Activated CD4-positive, alpha-beta T cell treated with anti-CD3 and anti-CD28 coated beads, Interleukin-2, Interleukin-6, amounts not matched to agents 100 ng/mL and 50 ng/mL, durations not matched to agents 16 hours and 8 hours (primary cell): ENCODE measurements around the gene GATA6.
A peak's percentile ranks its signal among the peaks of the same experiment; 100 is the strongest.

Experiments used
- DNase-seq: peaks from one replicate; pipeline ENCODE4 v3.0.0-alpha.2; 2020

The GATA6 gene

DNA sequence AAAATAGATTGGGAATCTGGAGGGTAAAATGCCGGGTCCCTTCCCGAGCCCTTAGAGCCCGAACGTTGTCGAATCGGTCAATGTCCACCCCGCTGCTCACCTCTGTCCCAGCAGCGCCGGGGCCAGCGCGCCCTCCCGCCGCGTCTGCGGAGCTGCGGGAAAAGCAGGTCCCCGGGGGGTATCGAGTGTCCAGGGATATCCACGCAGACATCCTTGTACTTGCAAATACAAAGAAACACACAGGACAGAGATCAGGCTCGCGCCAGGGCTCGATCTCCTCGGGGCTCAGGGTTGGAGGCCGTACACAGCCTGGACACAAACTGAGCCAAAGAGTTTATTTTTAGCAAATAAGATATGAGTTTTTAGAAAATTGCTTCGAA is 2.3 kb upstream of the GATA6 start:
- DNase-seq = no peak

DNA sequence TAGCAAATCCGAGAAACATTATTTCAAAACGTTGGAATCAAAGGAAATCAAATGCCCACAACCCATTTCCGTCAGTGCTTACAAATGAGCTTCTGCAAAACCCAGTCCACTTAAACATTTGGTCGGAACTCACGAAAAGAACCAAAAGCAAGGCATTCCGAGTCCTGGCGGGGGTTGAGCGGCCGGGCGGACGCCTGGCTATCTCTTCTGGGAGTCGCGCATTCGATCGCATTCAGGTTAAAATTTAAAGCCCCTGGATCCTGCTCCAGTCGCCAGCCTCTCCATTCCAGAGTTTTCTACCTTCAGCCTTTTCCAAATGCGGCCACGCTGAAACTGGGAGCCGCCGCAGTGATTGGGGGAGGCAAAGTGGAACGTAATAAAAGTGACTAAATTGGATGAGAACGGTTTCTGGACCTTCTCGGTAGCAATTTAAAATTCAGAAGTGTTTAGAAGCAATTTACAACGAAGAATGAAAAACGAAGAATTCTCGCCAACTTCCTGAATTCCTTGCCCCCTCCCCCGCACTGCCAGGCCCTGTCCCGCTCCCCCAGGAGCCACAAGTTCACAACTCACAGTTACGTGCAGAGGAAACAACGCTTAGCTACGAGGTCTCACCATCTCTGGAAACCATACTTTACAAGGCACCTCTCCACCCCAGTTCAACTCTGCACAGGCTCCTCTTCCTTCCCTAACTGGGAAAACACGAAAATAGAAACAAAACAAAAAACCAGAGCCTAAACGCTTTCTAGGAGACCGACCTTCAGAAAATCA is 1.7 kb upstream of the GATA6 start:
- no peak for DNase-seq

DNA sequence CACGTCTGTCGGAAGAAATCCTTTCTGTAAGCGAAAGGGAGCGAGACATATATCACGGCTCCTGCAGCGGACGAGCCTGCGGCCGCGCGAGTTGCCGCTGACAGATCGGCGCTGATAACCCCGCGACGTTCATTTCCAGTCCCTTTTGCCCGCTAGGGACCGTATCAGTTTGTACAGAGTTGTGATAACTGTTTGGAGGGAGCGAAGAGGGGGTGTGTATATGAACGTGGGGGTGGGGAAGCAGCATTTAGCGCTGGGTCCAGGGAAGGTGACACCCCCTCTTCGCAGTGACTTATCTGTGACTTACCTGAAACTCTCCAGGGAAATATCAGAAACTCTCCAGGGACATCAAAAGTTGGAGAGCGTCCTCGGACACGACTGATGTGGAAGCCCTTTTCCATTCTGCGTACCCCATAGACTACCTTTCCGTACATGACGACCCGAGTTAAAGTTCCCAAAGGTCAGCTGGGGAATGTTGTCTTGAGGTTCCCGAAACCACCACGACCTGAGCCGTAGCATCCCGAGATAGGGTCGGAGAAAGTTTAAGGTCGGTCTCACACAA is 948 bp upstream of the GATA6 start:
- DNase-seq = peak; percentile 16

DNA sequence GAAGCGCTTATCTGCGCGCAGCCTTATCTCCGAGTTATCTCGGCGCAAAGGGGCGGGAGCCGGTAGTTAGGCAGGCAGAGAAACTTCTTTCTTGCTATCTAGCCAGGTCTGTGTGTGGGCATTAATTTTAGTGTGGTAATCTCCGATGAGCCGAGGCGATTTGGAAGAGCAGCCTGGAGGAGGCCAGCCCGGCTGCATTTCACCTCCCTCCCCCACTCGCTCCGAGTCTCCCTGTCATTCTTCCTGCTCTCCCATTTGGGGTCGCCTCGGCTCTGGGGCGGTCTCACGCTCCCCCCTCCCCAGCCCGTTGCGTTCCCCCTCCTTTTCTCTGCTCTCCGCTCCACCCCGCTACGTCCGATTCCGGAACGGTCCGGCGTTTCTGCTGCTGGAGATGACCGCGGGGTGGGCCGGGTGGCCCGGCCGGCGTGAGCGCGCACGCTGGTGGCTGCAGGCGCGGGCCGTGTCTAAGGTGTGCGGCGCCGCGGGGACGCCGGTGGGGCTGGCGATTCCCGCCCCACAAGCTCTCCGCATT is 566 bp downstream of the GATA6 start:
- no peak for DNase-seq

DNA sequence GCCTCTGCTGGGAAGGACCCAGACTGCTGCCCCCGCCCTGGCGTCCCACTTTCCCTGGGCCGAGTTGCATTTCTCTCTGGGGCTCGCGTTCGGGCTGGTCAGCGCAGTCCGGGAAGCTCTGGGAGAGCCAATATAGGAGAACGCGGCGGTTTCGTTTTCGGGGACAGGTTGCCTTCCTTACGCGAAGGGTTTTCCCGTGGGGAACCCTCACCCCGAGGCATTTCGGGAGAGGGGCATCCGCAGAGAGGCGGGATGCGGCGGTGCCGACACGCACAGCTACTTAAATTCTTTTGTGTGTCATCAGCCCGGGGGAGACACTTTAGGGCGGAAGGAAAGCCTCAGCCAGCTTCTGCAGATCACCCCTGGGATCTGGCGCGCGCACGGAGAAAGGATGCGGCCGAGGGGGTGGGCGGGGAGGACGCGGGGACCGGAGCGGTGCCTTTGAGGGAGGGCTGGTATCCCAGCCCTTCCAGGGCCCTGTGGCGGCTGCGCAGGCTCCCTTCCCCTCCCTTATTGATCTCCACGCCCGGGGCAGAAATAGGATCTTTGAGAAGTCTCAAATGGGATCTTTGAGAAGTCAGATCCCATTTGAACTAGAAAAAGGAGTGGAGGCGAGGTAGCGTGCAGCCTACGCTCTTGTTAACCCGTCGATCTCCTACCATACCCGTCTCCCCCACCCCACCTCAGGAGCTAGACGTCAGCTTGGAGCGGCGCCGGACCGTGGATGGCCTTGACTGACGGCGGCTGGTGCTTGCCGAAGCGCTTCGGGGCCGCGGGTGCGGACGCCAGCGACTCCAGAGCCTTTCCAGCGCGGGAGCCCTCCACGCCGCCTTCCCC is 1.2 kb downstream of the GATA6 start:
- DNase-seq = no peak

DNA sequence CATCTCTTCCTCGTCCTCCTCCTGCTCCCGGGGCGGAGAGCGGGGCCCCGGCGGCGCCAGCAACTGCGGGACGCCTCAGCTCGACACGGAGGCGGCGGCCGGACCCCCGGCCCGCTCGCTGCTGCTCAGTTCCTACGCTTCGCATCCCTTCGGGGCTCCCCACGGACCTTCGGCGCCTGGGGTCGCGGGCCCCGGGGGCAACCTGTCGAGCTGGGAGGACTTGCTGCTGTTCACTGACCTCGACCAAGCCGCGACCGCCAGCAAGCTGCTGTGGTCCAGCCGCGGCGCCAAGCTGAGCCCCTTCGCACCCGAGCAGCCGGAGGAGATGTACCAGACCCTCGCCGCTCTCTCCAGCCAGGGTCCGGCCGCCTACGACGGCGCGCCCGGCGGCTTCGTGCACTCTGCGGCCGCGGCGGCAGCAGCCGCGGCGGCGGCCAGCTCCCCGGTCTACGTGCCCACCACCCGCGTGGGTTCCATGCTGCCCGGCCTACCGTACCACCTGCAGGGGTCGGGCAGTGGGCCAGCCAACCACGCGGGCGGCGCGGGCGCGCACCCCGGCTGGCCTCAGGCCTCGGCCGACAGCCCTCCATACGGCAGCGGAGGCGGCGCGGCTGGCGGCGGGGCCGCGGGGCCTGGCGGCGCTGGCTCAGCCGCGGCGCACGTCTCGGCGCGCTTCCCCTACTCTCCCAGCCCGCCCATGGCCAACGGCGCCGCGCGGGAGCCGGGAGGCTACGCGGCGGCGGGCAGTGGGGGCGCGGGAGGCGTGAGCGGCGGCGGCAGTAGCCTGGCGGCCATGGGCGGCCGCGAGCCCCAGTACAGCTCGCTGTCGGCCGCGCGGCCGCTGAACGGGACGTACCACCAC is 2.1 kb downstream of the GATA6 start:
- DNase-seq = no peak

DNA sequence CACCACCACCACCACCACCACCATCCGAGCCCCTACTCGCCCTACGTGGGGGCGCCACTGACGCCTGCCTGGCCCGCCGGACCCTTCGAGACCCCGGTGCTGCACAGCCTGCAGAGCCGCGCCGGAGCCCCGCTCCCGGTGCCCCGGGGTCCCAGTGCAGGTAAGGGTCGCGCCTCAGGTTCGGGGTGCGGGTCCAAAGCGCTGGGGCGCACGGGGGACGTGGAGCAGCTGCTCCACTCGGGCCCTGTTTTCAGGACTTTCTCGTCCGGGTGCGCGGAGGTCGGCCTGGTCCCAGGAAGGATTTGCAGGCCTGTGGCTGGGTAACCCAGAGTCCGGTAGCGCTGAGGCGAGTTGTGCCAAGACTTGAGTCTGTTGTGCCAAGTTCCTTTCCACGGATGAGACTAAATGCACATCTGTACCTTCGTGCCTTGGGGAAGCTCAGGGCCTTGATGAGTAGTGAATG is 2.8 kb downstream of the GATA6 start:
- no peak for DNase-seq

DNA sequence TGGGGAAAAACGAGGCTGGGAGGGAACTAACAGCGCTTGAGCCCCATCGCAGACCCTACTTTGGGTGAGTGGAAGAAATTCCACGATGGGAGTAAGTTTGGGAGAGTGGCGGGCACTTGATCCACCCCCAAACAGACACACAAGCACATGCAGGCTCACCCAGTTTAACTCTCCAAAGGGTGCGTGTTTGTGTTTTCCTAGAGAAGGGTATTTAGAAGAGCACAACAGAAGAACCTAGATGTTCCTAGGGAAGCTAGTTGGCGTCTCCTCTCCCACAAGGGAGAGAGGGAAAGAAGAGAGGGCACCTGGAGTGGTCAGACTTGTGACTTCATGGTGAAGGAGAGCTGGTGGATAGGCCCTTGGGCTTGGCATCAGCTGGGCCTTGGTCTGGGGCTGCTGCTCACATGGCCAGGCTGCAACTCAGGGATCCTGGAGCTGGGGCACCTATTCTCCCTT is 3.2 kb downstream of the GATA6 start:
- DNase-seq = no peak

DNA sequence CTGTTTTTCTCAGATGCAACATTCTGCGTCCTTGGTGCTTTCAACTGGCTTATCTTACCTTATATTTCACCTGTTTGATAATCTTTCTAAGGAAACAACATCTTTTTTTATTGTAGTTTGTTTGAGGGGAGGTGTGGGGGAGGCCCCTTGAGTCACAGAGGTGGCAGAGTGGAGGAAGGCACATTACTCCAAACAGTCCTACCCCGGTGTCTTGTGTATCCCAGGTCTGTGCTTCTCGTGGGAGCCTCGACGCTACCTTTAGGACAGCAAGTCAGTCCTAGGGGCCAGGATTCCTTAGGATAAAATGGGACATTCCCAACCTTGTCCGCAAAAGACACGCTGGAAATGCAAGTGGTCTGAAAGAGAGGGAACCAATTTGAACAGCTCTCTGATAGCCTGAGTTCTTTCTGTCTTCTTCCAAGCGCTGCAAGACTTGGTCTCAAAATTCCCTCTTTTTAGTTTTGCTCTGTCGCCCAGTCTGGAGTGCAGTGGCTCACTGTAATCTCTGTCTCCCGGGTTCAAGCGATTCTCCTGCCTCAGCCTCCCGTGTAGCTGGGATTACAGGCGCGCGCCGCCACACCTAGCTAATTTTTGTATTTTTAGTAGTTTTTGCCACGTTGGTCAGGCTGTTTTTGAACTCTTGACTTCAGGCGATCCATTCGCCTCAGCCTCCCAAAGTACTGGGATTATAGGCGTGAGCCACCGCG is 4.0 kb downstream of the GATA6 start:
- no peak for DNase-seq

DNA sequence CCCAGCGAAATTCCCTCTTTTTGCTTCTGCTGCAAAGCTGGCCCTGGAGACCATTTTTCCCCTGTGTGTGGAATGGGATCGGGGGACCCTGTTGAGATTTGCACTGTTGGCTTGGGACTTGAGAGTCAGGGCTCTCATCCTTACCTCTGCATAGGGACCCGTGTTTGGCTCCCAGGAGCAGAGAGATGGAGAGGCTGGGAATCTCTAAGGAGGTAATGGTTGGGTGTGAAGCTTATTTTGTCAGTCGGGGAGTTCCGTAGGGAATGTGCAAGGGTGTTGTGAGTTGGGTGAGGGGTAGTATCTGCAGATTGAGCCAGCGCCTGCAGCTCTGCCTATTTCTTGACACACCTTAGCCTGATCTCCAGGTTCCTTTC is 4.5 kb downstream of the GATA6 start:
- DNase-seq = no peak

DNA sequence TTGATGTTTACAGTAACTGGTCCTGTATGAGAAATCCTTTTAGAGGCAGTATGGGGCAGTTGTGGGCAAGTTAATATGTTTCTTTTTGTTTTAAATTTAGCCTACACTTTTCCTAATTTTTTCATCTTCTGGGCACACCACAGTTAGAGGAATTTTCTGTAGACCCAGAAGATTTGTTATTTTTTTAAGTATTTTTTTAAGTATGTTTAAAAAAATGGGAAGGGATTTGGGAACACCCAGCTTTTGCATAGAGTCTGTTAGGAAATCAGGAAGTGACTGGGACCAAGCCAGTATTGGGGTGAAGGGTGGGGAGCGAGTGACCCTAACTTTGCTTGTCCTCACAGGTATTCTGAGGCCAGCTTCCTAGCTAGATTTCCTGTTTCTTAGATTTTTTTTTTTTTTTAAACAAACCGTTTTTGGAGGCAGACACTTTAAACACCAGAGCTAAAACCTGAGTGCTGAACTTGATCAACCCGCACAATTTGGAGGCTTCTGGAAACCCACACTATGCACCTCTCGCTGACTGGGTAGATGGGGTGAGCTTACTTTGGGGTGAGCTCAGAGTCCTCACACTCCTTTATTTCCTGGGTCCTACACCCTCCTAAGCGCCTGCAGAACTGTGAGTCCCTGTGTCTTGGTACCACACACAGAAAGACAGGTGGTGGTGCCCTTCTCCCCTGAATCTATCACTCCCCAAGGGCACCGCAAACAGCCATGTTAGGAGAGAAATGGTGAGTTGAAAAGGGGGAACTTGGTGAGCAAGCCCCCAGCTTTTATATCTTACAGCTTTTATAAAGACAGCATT is 5.2 kb downstream of the GATA6 start:
- no peak for DNase-seq

DNA sequence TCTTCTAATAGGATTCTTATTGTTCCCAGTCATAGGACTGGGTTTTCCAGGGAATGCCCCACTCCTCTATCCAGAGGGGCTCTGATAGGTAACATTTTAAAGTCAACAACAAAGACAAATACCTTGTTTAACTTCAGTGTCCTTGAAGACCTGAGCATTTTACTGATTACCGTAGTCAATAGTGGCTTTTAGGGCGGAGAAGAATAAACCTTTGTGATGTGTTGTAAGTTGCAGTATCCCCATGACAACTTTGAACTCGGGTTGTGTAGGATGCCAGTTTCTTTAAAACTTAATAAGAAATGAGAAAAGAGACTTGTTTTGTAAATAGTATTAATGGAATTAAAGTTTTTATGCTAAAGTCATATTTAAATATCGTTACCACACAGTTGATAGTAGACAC is 6.0 kb downstream of the GATA6 start:
- no peak for DNase-seq

DNA sequence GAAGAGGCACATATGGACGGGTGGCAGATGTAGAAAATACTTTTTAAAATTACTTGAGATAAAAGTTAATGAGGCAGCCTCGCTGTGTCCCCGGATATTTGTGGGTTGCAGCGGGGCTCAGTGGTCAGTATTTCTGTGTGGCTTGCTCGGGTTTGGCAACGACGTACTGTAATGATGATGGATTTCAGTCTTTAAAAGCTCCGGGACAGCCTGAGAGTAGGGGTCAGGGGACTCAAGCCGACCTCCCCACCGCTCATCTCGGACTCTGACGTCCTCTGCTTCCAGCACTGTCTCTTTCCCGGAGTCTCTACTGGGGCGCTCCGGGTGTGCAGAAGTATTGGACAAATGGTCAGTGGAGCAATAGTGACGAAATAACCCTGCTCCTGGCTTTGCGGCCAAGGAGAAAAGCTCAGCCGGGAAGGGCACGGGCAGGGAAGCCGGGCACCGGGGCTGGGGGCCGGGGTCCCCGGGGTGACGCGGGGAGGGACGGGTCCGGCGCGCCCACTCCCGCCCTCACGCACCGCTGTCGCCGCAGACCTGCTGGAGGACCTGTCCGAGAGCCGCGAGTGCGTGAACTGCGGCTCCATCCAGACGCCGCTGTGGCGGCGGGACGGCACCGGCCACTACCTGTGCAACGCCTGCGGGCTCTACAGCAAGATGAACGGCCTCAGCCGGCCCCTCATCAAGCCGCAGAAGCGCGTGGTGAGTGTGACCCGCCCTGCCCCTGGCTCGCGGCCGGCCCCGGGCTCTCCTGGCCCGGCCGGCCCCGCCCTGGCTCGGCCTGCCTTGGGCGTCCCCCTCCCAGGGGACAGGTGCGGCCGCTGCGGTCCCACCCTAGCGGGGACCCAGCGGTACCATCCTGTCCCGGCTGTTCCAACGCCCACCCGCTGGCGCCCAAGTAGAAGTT is 7.3 kb downstream of the GATA6 start:
- DNase-seq = no peak

DNA sequence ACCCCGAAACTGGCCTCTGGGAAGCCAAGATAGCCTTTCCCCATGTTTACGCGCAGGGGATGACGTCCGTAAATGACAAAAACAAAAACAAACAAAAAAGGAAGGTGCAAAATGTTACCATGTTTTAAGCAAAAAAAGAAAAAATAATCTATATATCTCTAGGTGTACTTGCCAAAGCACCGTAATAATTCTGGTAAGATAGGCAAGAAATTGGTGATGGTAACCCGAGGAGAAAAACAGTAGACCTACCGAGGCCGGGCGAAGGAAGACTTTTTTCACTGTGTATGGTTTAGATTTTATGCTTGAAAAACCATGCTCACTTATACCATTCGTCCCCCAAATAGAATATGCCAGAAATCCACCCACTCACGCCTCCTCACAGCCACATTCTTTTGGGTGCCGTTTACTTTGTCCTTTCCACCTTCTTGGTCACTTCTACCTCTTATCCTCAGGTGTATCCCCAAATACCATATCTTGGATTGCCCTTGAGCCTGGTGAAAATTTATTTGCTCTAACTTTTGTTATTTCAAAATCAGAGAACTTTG is 8.0 kb downstream of the GATA6 start:
- DNase-seq = no peak

DNA sequence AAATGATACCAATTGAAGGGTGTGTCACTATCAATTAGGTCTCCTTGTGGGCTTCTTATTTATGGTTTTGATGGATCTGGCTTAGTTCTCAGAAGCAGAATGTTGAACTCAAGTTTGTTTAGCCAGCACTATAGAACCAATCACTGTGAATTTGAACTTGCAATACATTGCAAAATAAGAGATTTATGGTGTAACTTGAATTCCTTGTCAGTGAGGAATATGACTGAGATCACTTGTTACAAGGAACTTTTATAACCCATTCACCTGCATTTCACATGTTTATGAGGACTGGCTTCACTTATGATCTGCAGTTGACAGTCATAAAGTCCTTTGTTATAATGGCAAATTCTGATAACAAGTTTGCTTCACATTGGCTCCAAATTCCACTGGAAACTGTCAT is 9.8 kb downstream of the GATA6 start:
- no peak for DNase-seq

DNA sequence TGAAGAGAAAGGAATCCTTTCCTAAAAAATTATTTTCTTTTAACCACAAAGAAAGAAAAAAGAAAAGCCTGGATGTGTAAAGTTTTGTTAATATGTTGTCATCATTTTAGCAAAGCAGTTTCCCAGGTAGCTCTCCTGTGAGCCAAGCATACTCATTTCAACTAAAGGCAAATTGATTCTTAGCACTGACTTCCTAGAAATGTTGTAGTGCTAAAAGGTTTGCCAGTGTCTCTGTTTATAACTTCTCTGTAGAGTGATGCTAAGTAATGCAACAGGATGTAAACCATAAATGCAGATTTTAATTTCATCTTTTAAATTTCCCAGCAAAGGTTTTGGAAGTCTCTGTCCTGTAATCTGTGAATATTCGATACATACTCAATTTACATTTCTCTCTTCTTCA is 10.2 kb downstream of the GATA6 start:
- no peak for DNase-seq

DNA sequence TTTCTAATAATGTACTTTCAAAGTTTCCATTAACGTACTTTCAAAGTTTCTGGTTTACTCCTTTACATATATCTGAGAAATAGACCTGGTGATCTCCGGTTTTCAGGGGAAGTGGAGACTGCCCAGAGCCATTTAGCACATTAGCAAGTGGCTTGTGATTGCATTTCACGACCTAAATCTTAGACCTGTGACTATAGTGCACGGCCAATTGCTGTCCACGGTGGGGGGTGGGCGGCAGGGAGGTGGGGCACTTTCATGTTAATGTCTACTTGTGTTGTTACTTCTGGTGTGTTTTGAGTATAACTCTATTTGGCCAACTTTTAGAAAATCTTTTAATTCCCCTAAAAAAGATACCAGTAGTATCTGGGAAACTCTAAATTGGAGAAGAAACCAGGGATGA is 11.3 kb downstream of the GATA6 start:
- DNase-seq = no peak

DNA sequence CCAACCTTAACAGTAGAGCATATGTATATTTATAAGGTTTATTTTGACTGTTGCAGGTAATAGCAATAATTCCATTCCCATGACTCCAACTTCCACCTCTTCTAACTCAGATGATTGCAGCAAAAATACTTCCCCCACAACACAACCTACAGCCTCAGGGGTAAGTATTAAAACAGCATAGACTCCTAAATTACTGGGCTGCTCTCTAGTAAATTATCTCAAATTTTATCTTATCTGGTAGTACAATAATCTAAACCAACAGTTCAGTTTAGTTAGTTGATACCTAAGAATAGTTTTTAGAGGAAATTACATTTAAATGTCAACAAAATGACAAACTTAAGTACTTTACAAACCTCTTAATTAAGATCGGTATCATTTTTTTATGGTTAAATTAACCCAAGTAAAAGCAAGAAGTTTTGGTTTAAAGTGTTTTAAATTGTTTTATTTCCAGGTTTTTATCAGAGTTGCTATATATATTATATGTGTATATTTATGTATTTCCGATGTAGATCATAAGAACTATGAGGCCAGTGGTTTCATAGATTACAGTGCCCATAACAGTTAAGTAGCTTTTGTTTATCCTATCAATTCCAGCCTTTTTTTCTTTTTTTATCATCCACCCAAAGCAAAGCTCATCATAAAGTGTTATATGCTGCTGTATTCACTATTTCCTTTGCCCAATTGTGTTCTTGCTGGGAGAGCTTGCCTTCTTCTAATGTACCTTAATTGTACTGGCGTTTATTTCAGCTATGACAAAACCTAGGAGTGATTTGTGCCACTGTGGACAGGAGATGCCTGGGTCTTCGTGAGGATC is 13.7 kb downstream of the GATA6 start:
- no peak for DNase-seq

DNA sequence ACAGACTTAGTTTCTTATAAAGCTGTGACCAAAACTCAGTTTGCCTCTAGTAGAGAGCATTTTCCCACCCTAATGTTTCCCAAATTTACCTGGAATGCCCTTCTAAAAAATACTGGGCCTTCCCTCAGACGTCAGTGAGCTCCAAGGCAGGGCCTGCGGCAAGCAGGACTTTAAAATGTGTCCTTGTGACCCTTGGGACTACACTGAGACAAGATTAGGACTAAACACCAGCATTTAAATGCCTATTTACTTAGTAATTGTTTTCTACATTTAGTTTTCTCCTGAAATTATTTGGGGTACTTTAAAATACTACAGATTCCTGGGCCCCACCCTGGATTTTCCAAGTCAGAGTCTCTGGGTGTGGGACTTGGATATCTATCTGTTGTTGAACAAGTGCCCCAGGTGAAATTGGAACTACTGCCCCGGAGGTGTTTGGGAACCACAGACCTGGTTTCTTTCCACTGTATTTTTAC is 14.3 kb downstream of the GATA6 start:
- no peak for DNase-seq
